ENCODE results near the gene DGKE.
A peak's percentile ranks its signal among the peaks of the same experiment; 100 is the strongest.

DGKE gene

DNA sequence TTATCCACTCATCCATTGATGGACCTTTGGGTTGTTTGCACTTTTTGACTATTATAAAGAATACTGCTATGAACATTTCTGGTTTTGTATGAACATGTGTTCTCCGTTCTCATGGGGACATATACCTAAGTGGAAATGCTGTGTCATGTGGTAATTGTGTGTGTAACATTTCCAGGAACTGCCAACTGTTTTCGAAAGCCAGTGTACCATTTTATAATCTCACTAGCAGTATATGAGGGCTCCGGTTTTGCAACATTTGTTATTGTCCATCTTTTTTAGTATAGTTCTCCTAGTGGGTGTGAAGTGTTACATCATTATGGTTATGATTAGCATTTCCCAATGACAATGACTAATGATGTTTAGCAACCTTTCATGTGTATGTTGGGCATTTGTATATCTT lies 85.0 kb downstream of the DGKE start:
- DNase-seq, result peak; percentile 97
